Measurements from ENCODE around the gene RABGAP1L. TPM values are rescaled to one million over a fixed set of nuclear protein-coding genes. Genes with fewer than 3 reads are reported as not detected.

The RABGAP1L gene
- total RNA-seq, 1 donor from 2014 or later, result 41.0 TPM

DNA sequence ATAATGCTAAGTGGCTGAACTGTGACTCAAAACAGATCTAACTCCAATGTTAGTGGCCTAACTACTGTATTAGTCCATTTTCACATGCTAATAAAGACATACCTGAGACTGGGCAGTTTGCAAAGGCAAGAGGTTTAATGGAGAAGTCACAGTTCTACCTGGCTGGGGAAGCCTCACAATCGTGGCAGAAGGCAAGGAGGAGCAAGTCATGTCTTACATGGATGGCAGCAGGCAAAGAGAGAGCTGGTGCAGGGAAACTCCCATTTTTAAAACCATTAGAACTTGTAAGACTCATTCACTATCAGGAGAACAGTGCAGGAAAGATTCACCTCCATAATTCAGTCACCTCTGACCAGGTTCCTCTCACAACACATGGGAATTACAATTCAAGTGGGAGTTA is 760.8 kb downstream of the RABGAP1L start:
- intact Hi-C loops (cut with micrococcal nuclease), result no loop called here

DNA sequence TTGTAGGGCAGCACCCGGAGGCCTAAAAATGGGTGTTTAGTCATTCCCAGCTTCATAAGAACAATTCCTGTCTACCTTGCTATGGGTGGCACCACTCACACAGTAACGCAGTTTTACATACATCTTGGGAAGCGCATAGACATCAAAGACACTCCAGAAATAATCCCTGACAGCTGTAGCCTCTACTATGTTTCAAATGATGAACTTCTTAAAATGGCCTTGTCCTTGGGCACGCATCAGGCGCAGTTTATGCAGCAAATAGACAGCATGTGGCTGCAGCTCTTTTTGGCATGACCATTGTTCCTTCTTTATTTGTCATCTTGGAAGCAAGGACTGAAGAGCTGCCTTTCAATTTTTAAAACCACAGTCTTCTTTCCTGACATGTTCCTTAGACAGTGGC is 762.8 kb downstream of the RABGAP1L start:
- H3K4me1 Mint-ChIP-seq (ENCODE audit: low read depth), result no peaks in the 10 kb centered on the region
- H3K36me3 Mint-ChIP-seq (ENCODE audit: low read depth), result peaks cover 10% of the 10 kb centered on the region
- no peaks in the 10 kb centered on the region for H3K27me3 Mint-ChIP-seq (ENCODE audit: insufficient read depth)
- no peak for DNase-seq (ENCODE audit: low spot score)
- H3K4me3 Mint-ChIP-seq, result no peak overlapping the region
- H3K27ac Mint-ChIP-seq, result no peak overlapping the region
- intact Hi-C loops (cut with micrococcal nuclease), result no loop called here
- H3K9me3 Mint-ChIP-seq, result peaks cover 13% of the 10 kb centered on the region

More for the DNA sequence above, 760.8 kb downstream of the RABGAP1L start:
- peaks cover 13% of the 10 kb centered on the region for H3K36me3 Mint-ChIP-seq (ENCODE audit: low read depth)
- H3K4me1 Mint-ChIP-seq (ENCODE audit: low read depth), result peaks cover 8% of the 10 kb centered on the region
- H3K9me3 Mint-ChIP-seq, result peaks cover 13% of the 10 kb centered on the region
- DNase-seq (ENCODE audit: low spot score), result no peak
- no peaks in the 10 kb centered on the region for H3K27me3 Mint-ChIP-seq (ENCODE audit: insufficient read depth)
- H3K27ac Mint-ChIP-seq, result no peak overlapping the region
- H3K4me3 Mint-ChIP-seq, result no peak overlapping the region

DNA sequence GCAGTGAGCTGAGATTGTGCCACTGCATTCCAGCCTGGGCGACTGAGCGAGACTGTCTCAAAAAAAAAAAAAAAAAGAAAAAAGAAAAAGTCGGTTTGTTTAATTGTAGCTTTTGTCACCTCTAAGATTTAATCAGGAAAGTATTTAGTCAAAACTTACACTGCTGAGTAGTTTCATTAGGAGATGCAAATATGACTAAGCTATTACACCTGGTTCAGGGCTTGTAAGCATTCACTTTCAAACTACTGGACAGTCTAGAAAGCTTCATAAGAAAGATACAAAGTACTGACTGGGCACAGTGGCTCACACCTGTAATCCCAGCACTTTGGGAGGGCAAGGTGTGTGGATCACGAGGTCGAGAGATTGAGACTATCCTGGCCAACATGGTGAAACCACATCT is 764.5 kb downstream of the RABGAP1L start:
- peaks cover 10% of the 10 kb centered on the region for H3K36me3 Mint-ChIP-seq (ENCODE audit: low read depth)
- no peaks in the 10 kb centered on the region for H3K4me1 Mint-ChIP-seq (ENCODE audit: low read depth)
- H3K27me3 Mint-ChIP-seq (ENCODE audit: insufficient read depth), result no peaks in the 10 kb centered on the region
- H3K27ac Mint-ChIP-seq, result no peak overlapping the region
- peaks cover 13% of the 10 kb centered on the region for H3K9me3 Mint-ChIP-seq
- intact Hi-C loops (cut with micrococcal nuclease), result no loop called here
- H3K4me3 Mint-ChIP-seq, result no peak overlapping the region
- no peak for DNase-seq (ENCODE audit: low spot score)

DNA sequence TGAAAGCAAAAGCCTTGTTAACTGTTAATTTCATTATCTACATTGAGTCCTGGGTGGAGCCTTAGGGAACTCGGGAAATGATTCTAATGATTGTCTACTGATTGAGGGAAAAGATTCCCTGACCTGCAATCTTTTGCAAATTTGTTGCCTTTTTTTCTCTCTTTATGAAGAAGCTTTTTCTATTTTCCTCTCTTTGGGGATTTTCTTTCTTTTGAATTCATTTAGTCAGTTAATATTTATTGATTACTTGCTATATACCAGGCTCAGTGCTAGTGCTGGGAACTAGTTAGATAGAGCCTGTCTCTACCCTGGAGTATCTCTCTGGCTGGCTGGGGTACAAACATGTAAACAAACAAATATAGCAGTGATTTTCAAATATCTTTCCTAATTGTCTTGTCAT is 769.2 kb downstream of the RABGAP1L start:
- Mint-ChIP-seq H3K9me3 (no peaks in the 10 kb centered on the region), H3K4me1 (ENCODE audit: low read depth) (no peaks in the 10 kb centered on the region), H3K27ac (no peak overlapping the region), H3K4me3 (no peak overlapping the region), H3K27me3 (ENCODE audit: insufficient read depth) (no peaks in the 10 kb centered on the region), H3K36me3 (ENCODE audit: low read depth) (peaks cover 4% of the 10 kb centered on the region)
- intact Hi-C loops (cut with micrococcal nuclease), result no loop called here
- DNase-seq (ENCODE audit: low spot score), result no peak

DNA sequence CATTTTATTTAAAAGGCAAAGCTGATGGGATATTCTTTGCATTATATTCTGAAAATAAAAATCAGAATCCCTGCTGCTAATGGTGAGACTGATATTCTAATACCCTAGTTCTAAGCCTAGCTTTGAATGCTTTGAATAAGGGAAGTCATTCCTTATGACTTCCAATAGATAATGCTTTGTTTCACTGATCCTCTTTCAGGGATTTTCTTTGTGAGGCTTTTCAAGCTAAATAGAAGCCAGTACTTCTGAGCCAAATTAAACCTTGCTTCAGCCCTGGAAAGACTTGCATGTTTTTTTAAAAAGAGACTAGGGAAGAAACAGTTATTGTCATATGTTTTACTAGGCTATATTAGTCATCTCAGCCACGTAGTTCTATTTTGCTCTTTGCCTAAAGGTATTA is 771.9 kb downstream of the RABGAP1L start:
- no peaks in the 10 kb centered on the region for H3K27me3 Mint-ChIP-seq (ENCODE audit: insufficient read depth)
- no peak overlapping the region for H3K4me3 Mint-ChIP-seq
- intact Hi-C loops (cut with micrococcal nuclease), result no loop called here
- H3K36me3 Mint-ChIP-seq (ENCODE audit: low read depth), result no peaks in the 10 kb centered on the region
- no peak for DNase-seq (ENCODE audit: low spot score)
- H3K27ac Mint-ChIP-seq, result no peak overlapping the region
- no peaks in the 10 kb centered on the region for H3K9me3 Mint-ChIP-seq
- no peaks in the 10 kb centered on the region for H3K4me1 Mint-ChIP-seq (ENCODE audit: low read depth)

DNA sequence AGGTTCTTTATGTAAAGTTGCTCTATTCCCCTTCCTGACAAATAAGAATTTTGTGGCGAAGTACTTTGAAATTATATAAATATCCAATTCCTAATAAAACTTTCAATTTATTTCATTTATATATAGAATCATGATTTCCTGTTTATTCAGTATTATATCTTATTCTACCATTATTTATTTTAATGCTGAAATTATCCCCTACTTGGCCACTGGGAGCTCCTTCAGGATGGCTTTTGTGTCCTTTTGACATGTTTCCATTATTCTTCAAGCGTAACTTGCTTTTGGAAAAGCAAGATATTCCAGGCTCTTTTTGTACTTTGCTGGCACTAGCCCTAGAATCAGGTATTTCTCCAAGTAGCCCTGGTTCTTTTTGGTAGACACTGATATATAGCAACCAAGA is 773.3 kb downstream of the RABGAP1L start:
- Mint-ChIP-seq H3K27ac (no peak overlapping the region), H3K36me3 (ENCODE audit: low read depth) (no peaks in the 10 kb centered on the region), H3K4me1 (ENCODE audit: low read depth) (no peaks in the 10 kb centered on the region), H3K27me3 (ENCODE audit: insufficient read depth) (no peaks in the 10 kb centered on the region), H3K4me3 (no peak overlapping the region), H3K9me3 (no peaks in the 10 kb centered on the region)
- intact Hi-C loops (cut with micrococcal nuclease), result no loop called here
- no peak for DNase-seq (ENCODE audit: low spot score)

DNA sequence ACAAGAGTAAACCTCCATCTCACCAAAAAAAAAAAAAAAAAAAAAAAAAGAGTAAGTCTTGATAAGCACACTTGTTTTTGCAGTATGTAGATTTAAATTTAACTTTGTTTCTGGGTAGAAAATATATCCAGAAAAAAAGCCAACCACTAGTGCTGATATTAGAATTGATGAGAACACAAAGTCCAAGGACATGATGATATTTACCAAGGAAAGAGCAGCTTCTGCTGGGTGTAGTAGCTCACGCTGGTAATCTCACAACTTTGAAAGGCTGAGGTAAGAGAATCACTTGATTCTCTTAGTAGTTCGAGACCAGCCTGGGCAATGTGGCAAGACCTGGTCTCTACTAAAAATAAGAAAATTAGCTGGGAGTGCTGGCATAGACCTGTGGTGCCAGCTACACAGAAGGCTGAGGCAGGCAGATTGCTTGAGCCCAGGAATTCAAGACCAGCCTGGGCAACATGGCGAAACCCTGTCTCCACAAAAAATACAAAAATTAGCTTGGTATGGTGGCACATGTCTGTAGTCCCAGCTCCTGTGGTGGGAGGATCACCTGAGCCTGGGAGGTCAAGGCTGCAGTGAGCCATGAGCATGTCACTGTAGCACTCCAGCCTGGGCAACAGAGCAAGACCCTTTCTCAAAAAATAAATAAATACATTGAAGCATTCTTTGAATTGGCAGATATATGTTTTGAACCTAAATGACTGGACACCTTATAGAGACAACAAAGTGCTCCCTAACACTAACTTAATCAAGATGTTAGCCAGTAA is 776.8 kb downstream of the RABGAP1L start:
- H3K36me3 Mint-ChIP-seq (ENCODE audit: low read depth), result peaks cover 3% of the 10 kb centered on the region
- no peak overlapping the region for H3K4me3 Mint-ChIP-seq
- H3K9me3 Mint-ChIP-seq, result no peaks in the 10 kb centered on the region
- H3K27me3 Mint-ChIP-seq (ENCODE audit: insufficient read depth), result no peaks in the 10 kb centered on the region
- H3K27ac Mint-ChIP-seq, result no peak overlapping the region
- no peak for DNase-seq (ENCODE audit: low spot score)
- intact Hi-C loops (cut with micrococcal nuclease), result no loop called here
- peaks cover 20% of the 10 kb centered on the region for H3K4me1 Mint-ChIP-seq (ENCODE audit: low read depth)

DNA sequence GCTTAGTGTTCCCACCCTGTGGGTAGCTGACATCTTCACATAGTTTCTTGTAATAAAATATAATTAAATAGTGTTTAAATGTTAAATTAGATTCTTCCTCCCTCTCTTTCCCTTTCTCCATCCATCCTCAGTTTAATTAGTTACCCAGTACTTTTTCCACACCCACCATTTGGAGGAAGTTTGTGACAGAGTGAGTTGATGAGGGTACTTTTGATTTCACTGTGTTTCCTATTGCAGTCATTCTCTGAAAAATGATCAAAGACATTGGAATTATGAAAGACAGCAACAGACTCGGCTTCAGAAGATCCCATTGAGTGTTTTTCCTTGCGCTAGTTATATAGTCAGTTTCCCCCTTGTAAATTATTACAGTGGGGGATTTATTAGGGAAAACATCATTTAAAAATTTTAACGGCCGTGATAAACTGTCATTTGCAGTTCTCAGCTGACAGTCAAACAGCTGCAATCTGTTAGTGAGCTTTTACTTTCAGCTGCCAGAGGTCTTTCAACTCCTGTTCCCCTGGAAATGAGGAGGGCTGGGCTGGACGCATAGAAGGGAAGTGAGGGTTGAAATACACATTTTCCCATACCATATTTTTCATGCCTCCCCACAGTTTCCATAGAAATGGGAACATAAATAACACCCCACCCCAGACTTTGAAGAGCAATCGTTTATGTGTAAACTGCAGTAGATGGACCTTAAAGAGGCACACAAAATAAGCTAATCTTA is 779.1 kb downstream of the RABGAP1L start:
- Mint-ChIP-seq H3K9me3 (no peaks in the 10 kb centered on the region), H3K4me1 (ENCODE audit: low read depth) (peaks cover 25% of the 10 kb centered on the region), H3K4me3 (peak overlapping the region; percentile 42), H3K27me3 (ENCODE audit: insufficient read depth) (no peaks in the 10 kb centered on the region), H3K27ac (peak overlapping the region; percentile 79), H3K36me3 (ENCODE audit: low read depth) (peaks cover 3% of the 10 kb centered on the region)
- DNase-seq (ENCODE audit: low spot score), result no peak
- intact Hi-C loops (cut with micrococcal nuclease), result loop anchor here (1.0 to 2.0 kb wide), 2 partner anchors 26 to 44 kb away; no protein-coding TSS in a partner anchor

DNA sequence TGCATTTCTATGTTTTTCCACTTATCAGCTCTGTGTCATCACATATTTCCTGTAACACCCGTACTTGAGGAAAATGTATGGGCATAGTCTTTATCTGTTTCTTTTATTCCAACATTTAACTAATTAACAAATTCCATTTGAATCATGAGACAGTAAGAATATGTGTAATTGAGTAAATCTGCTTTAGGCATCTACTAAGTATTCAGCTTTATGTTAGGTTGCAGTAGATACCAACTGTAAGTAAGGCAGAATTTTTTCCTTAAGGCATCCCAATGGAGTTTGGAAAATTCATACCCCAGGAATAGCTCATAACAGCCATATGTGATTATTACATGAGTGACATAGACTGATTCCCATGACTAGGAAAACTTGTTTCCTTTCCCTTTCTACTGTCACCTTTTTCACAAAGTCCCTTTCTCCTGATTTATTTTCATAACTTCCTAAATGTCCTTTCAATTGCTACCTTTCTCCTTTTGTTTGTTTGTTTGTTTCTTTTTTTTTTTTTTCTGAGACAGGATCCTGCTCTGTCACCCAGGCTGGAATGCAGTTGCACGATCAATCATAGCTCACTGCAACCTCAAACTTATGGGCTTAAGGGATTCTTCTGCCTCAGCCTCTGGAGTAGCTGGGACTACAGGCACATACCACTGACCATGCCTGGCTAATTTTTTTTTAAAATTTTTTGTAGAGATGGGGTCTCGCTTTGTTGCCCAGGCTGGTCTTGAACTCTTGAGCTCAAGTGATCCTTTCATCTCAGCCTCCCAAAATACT is 780.6 kb downstream of the RABGAP1L start:
- DNase-seq (ENCODE audit: low spot score), result no peak
- intact Hi-C loops (cut with micrococcal nuclease), result loop anchor here (2.0 kb wide), 1 partner anchor 43 kb away; no protein-coding TSS in a partner anchor
- Mint-ChIP-seq H3K27me3 (ENCODE audit: insufficient read depth) (no peaks in the 10 kb centered on the region), H3K27ac (no peak overlapping the region), H3K4me1 (ENCODE audit: low read depth) (peaks cover 25% of the 10 kb centered on the region), H3K36me3 (ENCODE audit: low read depth) (peaks cover 3% of the 10 kb centered on the region), H3K4me3 (no peak overlapping the region), H3K9me3 (no peaks in the 10 kb centered on the region)

DNA sequence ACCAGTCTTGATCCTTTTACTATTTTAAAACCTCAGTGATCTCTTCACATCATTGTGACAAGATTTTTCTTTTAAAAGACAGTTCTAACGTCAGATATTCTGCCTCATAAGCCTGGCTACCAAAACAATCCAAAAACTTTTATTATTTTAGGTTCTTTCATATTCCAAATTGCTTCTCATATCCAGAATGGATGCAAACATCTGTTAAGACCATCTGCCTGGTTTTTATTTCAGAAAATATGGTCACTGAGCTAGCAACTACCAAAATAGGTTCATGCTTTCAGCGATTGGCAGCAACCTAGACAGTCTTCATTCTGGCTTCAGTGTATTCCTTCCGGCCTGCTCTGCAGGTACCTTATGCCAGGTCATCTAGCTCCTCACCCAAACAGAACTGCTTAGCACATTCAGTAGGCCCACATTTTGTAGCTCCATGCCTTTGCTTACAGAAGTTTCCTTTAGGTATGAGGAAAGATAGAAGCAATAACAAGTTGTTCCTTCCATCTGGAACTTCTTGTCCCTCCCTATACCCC is 781.4 kb downstream of the RABGAP1L start:
- intact Hi-C loops (cut with micrococcal nuclease), result no loop called here
- Mint-ChIP-seq H3K4me3 (no peak overlapping the region), H3K9me3 (no peaks in the 10 kb centered on the region), H3K27me3 (ENCODE audit: insufficient read depth) (no peaks in the 10 kb centered on the region), H3K27ac (no peak overlapping the region), H3K4me1 (ENCODE audit: low read depth) (peaks cover 25% of the 10 kb centered on the region), H3K36me3 (ENCODE audit: low read depth) (peaks cover 3% of the 10 kb centered on the region)
- no peak for DNase-seq (ENCODE audit: low spot score)

DNA sequence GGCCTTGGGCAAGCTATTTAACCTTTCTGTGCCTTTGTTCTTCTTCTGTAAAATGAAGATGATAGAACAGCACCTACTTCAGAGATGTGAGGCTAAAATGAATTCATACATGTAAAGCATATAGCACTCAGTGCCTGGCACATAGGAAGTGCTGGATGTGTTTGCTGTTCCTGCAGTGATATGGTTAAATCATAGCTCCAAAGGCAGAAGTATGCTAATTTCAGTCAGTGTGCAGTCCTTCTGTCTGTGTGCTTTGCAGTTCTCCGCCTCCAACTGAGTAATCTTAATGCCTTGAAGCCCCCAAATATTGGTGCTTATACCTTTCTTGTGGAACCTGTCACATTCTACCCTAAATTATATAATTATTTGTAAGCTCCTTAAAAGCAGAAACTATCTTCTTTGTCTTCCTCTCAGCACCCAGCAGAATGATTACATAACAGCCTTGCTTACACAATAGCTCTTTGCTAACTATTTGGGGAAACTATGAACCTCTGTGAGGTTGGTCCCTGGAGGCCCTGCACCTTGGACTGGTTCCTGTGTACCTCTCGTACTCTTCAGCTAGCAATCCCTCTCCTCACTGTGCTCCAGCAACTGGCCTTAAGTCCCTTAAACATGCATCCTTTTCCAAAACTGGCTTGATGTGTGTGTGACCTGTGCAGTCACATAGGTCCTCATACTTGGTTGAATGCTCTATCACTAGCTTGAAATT is 783.4 kb downstream of the RABGAP1L start:
- Mint-ChIP-seq H3K27me3 (ENCODE audit: insufficient read depth) (no peaks in the 10 kb centered on the region), H3K27ac (no peak overlapping the region), H3K9me3 (no peaks in the 10 kb centered on the region), H3K36me3 (ENCODE audit: low read depth) (peaks cover 3% of the 10 kb centered on the region), H3K4me3 (no peak overlapping the region), H3K4me1 (ENCODE audit: low read depth) (peaks cover 25% of the 10 kb centered on the region)
- DNase-seq (ENCODE audit: low spot score), result no peak
- intact Hi-C loops (cut with micrococcal nuclease), result no loop called here

DNA sequence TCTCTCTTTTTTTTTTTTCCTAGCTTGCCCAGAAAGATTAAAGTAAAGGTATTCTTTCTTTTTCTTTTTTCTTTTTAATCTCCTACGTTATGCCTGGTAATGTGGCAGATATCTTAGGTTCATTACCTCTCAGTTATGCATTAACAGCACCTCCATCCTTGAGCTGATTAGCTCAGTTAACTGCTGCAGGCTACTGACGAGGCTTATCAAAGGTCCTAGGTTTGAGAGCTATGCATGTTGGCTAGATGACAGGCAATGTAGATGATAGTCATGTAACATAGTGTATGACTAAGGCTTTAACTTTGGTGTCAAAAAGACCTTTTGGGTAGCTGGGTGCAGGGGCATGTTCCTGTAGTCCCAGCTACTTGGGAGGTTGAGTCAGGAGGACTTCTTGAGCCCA is 786.7 kb downstream of the RABGAP1L start:
- Mint-ChIP-seq H3K4me3 (no peak overlapping the region), H3K4me1 (ENCODE audit: low read depth) (peaks cover 6% of the 10 kb centered on the region), H3K36me3 (ENCODE audit: low read depth) (peaks cover 1% of the 10 kb centered on the region), H3K27ac (no peak overlapping the region), H3K9me3 (no peaks in the 10 kb centered on the region), H3K27me3 (ENCODE audit: insufficient read depth) (no peaks in the 10 kb centered on the region)
- intact Hi-C loops (cut with micrococcal nuclease), result no loop called here
- no peak for DNase-seq (ENCODE audit: low spot score)

Data from activated T-helper 1 cell treated with anti-CD3 and anti-CD28 coated beads, Interleukin-12 subunit alpha, Interleukin-12 subunit beta, Interleukin-2, Interleukin-4 antibody, amounts not matched to agents 30 ng/mL and 10 ng/mL and 1 ng/mL, durations not matched to agents 14 hours and 24 hours and 36 hours (primary cell).